DOHH2 (cell line): ENCODE measurements around the gene GLT1D1.

Experiments
- EZH2phosphoT487 ChIP-seq: fragments of 200-600 bp; sonication (generic); IDR thresholded peaks from 2 replicates; pipeline ENCODE4 v1.6.1; 2017; ENCODE audit warnings: borderline replicate concordance, mild to moderate bottlenecking, antibody characterized with exemption, low read length, moderate library complexity, mixed read lengths
- TF ChIP-seq, protein P1 (sequence below): fragments of 200-600 bp; sonication (generic); IDR thresholded peaks from one replicate; pipeline ENCODE4 v1.5.1; 2014; ENCODE audit warnings: antibody characterized with exemption, mild to moderate bottlenecking, low read depth, low read length; ENCODE audit not compliant: poor library complexity, severe bottlenecking

DNA sequence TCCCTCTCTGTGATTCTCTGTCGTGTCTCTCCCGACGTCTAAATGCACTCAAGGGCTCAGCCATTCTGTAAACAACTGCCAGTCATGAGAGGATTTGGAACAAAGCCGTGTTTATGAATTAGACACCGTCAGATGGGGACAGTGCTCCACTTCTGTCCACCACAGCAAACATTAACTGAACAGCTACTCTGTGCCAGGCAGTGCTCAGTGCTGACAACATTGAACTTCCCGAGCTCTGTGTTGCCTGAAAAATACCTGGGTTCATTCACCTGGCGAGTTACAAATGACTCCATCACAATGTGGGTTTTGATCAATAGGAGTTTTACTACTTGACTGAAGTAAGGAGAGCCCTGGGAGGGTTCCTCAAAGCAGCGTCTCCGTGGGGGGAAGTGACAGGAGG, 139.3 kb downstream of the GLT1D1 start:
- TF ChIP-seq, protein P1, sequence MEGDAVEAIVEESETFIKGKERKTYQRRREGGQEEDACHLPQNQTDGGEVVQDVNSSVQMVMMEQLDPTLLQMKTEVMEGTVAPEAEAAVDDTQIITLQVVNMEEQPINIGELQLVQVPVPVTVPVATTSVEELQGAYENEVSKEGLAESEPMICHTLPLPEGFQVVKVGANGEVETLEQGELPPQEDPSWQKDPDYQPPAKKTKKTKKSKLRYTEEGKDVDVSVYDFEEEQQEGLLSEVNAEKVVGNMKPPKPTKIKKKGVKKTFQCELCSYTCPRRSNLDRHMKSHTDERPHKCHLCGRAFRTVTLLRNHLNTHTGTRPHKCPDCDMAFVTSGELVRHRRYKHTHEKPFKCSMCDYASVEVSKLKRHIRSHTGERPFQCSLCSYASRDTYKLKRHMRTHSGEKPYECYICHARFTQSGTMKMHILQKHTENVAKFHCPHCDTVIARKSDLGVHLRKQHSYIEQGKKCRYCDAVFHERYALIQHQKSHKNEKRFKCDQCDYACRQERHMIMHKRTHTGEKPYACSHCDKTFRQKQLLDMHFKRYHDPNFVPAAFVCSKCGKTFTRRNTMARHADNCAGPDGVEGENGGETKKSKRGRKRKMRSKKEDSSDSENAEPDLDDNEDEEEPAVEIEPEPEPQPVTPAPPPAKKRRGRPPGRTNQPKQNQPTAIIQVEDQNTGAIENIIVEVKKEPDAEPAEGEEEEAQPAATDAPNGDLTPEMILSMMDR = no peak
- TF ChIP-seq EZH2phosphoT487 = no peak
